ENCODE data around the gene ZMYM4. TPM values are rescaled to one million over a fixed set of nuclear protein-coding genes. Genes with fewer than 3 reads are reported as not detected.
A peak's percentile ranks its signal among the peaks of the same experiment; 100 is the strongest.

The ZMYM4 gene
- total RNA-seq, 1 donor from 2014 or later = 25.3 TPM

- no peak for DNase-seq (ENCODE audit: low read depth in 2 of 2)
Measured at GRCh38 chr1:35398739-35399138, 130.2 kb downstream of the ZMYM4 start.

GRCh38 chr1:35401049-35401448, 132.5 kb downstream of the ZMYM4 start:
- no peak for DNase-seq (ENCODE audit: low read depth in 2 of 2)

- DNase-seq (ENCODE audit: low read depth in 2 of 2) = no peak
Measured at GRCh38 chr1:35406103-35406502, 137.6 kb downstream of the ZMYM4 start.

- no peak for DNase-seq (ENCODE audit: low read depth in 2 of 2)
Measured at GRCh38 chr1:35407743-35408142, 139.2 kb downstream of the ZMYM4 start.

- no peak for DNase-seq (ENCODE audit: low read depth in 2 of 2)
Measured at GRCh38 chr1:35408925-35409324, 140.4 kb downstream of the ZMYM4 start.

DNA sequence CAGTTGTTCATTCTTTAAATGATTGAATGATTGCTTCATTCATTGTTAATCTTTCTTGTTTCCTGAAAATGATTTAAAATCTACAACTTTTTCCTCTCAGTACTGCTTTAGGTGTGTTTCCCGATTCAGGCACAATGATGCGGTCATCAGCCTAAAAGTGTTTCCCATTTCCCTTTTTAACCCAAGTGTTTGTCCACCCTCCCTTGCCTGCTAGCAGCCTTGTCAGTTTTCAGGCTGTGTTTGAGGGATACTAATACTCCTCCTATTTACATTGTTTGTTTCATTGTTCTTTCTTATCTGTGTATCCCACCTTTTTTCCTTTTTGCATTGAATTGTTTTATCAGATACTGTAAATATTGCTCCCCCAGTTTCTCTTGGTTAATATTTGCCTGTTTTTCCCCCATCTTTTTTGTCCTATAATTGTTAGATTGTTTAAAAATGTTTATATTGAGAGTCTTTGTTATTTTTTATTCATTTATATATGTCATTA, 157.6 kb downstream of the ZMYM4 start:
- peak; percentile 4 to 51 for DNase-seq (ENCODE audit: low read depth in 2 of 2)

GRCh38 chr1:35428360-35428759, 159.9 kb downstream of the ZMYM4 start:
- no peak for DNase-seq (ENCODE audit: low read depth in 2 of 2)

GRCh38 chr1:35430762-35431161, 162.3 kb downstream of the ZMYM4 start:
- no peak for DNase-seq (ENCODE audit: low read depth in 2 of 2)

- DNase-seq (ENCODE audit: low read depth in 2 of 2) = no peak
Measured at GRCh38 chr1:35431173-35431599, 162.7 kb downstream of the ZMYM4 start.

- DNase-seq (ENCODE audit: low read depth in 2 of 2) = no peak
Measured at GRCh38 chr1:35432231-35432630, 163.7 kb downstream of the ZMYM4 start.

- no peak for DNase-seq (ENCODE audit: low read depth in 2 of 2)
Measured at GRCh38 chr1:35433714-35434113, 165.2 kb downstream of the ZMYM4 start.

DNA sequence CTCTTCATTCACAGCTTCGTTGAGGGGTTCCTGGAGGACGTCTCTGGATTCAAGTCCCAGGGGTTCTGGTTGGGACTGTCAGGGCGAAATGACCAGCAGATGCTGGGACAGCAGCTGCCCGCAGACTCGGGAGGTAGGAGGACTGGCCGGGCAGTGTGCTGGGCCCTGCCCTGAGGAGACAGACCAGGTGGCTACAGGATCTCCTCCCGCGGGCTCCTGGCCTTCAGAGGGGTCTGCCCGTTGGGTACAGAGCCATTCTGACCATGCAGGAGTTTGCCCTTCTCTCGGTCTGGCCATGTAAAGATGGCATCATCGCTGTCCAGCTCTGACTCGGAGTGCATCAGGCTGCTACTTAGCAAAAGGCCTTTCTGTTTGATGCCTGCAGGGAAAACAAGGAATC, 166.2 kb downstream of the ZMYM4 start:
- DNase-seq (ENCODE audit: low read depth in 2 of 2) = no peak

GRCh38 chr1:35436078-35436477, 167.6 kb downstream of the ZMYM4 start:
- no peak for DNase-seq (ENCODE audit: low read depth in 2 of 2)

DNA sequence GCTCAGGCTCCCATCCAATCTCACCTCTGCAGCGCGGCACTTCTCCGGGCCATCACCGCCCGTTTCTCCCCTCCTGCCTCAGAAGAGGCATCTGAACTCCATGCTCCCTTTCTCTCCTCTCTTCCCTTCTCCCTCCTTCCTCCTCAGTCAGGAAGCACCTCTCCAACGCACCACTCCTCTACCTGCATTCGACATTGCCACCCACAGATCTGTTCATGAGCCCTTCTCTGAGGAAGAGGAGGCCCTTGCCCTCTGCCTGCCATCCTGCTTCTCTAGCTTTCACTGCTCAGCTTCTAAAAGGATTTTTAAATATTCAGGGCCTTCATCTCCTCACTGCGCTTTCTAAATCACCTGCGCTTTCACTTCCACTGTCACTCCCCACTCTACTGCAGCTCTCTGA, 168.7 kb downstream of the ZMYM4 start:
- DNase-seq (ENCODE audit: low read depth in 2 of 2) = no peak

- DNase-seq (ENCODE audit: low read depth in 2 of 2) = no peak
Measured at GRCh38 chr1:35439626-35440025, 171.1 kb downstream of the ZMYM4 start.

GRCh38 chr1:35441926-35442579, 173.5 kb downstream of the ZMYM4 start:
- DNase-seq (ENCODE audit: low read depth in 2 of 2) = no peak

- no peak for DNase-seq (ENCODE audit: low read depth in 2 of 2)
Measured at GRCh38 chr1:35442734-35443133, 174.2 kb downstream of the ZMYM4 start.

- no peak for DNase-seq (ENCODE audit: low read depth in 2 of 2)
Measured at GRCh38 chr1:35443768-35444518, 175.4 kb downstream of the ZMYM4 start.

GRCh38 chr1:35444519-35444774, 175.9 kb downstream of the ZMYM4 start:
- no peak for DNase-seq (ENCODE audit: low read depth in 2 of 2)

- no peak for DNase-seq (ENCODE audit: low read depth in 2 of 2)
Measured at GRCh38 chr1:35447278-35447677, 178.8 kb downstream of the ZMYM4 start.

GRCh38 chr1:35448344-35448801, 179.9 kb downstream of the ZMYM4 start:
- peak; percentile 5 to 70 for DNase-seq (ENCODE audit: low read depth in 2 of 2)

- peak in 1 of 2 donors; percentile 71 for DNase-seq (ENCODE audit: low read depth in 2 of 2)
Measured at GRCh38 chr1:35449334-35450008, 181.0 kb downstream of the ZMYM4 start.

- DNase-seq (ENCODE audit: low read depth in 2 of 2) = peak; percentile 70 to 82
Measured at GRCh38 chr1:35451125-35451528, 182.6 kb downstream of the ZMYM4 start.

Measured in dermis microvascular lymphatic vessel endothelial cell (primary cell).